ENCODE measurements around the gene CLEC12A.
"Not testable (repeated sequence)": the region's sequence is repeated elsewhere in the genome, so short reads cannot be mapped to it uniquely, and the experiment has no call there.

CLEC12A gene

DNA sequence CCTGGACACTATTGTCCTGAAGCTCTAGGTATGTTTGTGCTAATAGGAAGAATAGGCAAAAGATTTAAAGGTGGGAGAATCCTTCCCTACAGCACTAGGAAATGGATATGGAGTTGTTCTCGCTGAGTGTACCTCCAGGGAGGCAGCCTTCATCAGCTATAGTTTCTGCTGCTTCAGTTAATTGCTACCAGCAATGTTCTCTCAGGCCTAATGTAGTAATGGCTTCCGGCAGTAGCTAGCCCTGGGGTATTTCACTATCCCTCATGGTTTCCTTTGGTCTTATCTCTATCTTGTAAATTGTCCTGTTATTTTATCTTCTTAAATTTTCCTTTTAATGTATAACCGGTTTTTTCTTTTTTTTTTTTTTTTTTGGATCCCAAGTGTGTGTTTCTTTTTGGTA, 9.3 kb upstream of the CLEC12A start:
- in situ Hi-C loops (cut with MboI; ENCODE audit: low sequenced_read_pairs): no loop called here

DNA sequence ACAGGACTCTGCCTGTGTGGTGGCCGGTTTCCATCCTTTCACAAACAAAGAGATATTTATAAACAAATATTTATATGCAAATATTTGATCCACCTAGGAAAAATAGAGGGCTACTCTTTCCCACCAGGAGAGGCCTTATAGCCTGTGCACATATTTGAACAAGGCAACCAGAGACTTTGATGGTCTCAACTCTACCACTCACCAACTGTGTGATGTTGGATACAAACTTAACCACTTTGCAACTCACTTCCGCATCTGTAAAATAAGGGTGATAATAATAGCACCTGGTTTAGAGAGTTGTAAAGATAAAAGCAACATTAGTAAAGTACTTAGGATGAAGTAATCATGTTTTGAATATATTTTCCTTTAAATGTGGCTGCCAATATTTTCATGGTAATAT, 1.5 kb upstream of the CLEC12A start:
- in situ Hi-C loops (cut with MboI; ENCODE audit: low sequenced_read_pairs): no loop called here

DNA sequence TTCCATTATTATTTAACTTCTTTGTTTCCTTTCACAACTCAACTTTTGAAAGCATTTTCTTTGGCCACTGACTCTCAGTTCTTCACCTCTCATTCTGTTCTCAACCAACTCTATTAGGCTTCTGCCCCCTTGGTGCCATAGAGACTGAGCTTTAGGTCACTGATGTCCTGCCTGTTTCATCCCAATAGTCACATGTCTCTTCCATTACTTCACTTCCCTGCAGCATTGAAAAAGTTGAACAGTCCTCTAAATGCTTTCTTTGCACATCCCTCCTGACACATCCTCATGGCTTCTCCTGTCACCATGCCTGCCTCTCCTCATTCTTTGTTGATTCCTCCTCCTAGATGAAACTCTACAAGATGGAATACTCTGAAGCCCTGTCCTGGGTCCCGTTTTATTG, 2.7 kb downstream of the CLEC12A start:
- in situ Hi-C loops (cut with MboI; ENCODE audit: low sequenced_read_pairs): no loop called here

DNA sequence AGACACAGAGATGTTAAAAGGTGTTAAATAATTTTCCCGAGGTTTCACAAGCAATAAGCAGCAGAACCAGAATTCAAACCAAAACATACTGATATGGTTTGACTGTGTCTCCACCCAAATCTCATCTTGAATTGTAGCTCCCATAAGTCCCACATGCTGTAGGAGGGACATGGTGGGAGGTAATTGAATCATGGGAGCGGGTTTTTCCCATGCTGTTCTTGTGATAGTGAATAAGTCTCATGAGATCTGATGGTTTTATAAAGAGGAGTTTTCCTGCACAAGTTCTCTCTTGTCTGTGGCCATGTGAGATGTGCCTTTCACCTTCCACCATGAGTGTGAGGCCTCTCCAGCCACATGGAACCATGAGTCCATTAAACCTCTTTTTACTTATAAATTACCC, 3.5 kb downstream of the CLEC12A start:
- in situ Hi-C loops (cut with MboI; ENCODE audit: low sequenced_read_pairs): not testable (repeated sequence)

DNA sequence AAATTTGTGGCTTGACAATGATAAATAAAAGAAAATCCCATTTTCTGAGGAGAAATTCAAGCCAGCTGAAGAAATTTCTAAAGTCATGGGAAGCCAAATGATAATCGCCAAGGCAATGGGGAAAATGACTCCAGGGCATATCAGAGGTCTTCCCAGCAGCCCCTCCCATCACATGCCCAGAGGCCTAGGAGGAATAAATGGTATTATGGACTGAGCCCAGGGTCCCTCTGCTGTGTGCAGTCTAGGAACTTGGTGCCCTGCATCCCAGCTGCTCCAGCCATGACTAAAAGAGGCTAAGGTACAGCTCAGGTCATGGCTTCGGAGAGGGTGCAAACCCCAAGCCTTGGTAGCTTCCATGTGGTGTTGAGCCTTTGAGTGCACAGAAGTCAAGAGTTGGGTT, 4.4 kb downstream of the CLEC12A start:
- in situ Hi-C loops (cut with MboI; ENCODE audit: low sequenced_read_pairs): no loop called here

DNA sequence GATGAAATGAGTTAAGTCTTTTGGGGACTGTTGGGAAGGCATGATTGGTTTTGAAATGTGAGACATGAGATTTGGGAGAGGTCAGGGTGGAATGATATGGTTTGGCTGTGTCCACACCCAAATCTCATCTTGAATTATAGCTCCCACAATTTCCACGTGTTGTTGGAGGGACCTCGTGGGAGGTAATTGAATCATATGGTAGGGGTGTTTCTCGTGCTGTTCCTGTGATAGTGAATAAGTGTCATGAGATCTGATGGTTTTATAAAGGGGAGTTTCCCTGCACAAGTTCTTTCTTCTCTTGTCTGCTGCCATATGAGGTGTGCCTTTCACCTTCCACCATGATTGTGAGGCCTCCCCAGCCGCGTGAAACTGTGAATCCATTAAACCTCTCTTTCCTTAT, 5.4 kb downstream of the CLEC12A start:
- in situ Hi-C loops (cut with MboI; ENCODE audit: low sequenced_read_pairs): not testable (repeated sequence)

DNA sequence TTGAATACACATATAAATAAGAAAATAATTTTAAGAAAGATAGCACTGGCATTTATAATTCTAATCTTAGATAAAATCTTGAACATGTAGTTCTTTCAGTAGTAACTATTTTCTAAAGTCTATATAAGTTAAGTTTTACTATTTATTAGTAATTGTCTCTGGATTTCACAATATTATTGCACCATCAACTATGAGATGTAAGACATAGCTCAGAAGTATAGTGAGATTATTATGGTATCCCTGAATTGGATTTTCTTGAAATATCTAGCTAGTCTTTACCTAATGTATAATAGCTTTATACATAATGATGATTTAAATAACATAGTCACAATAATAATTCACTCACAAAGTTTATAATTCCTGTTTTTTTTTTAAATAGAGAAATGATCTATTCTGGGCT, 6.7 kb downstream of the CLEC12A start:
- in situ Hi-C loops (cut with MboI; ENCODE audit: low sequenced_read_pairs): no loop called here

DNA sequence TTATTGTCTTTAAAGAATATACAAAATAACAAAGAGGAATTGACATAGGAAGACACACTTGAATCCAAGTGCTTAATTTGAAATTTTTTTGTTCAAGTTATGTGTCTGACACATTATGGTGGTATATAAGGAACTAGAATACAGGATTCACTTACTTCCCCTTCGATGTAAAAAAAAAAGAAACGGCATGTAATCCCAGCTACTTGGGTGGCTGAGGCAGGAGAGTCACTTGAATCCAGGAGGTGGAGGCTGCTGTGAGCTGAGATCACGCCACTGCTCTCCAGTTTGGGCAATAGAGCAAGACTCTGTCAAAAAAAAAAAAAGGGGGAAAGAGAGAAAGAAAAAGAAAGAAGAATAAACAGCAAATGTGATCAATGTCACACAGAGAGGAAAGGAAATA, 8.9 kb downstream of the CLEC12A start:
- in situ Hi-C loops (cut with MboI; ENCODE audit: low sequenced_read_pairs): no loop called here

DNA sequence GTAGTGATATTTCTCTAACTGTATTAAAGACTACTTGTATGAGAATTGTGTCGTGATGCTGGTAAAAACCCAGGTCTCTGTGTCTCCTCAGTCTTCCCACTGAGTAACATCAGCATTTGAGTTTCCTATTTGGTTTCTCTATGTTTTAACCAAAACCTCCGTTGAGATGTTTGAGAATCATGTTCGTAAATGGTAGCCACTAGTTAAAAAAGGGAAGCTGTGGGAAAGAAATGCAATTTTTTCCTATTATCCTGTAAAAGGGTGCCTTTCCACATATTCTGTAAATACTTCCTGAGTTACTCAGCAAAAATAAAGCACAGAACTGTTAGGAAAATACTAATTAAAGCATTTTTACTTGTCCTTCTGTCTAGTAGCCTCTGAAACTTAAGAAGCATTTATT, 20.7 kb downstream of the CLEC12A start:
- in situ Hi-C loops (cut with MboI; ENCODE audit: low sequenced_read_pairs): no loop called here

DNA sequence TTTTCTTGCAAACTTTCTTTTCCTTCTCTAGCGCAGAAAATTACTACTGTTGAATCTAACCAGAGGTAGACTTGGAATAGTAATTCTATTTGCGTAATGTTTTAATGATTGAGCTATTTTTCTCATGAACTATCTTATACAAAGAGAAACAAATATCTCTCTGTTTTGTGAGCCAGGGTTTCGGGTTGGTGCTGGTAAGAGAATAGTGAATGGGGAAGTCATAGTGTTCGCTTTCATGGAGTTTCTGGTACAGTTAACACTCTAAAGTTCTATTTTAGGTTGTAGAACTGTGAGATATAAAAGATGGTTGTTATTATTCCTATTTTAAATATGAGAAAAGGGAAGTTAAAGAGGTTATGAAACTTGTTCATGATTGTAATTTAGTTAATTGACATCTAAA, 21.1 kb downstream of the CLEC12A start:
- in situ Hi-C loops (cut with MboI; ENCODE audit: low sequenced_read_pairs): no loop called here

DNA sequence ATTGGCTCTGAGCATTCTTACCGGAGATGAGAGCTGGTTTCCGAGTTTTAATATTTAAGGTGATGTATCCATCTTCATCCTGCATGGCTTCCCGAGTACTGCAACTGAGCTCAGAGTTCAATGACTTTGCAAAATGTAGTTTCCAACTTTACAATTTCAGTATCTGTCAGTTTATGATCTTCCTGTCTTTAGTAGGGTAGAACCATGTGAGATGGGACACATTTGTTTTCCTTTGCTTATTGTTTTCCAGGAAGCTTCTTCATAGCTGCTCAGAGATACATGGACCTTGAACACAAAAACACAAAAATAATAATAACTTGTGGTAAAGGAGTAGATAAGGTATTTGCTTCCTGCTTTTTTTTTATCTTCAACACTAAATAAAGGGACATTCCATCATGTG, 27.8 kb downstream of the CLEC12A start, which contains the start of gene CLEC1B:
CLEC1B (minus strand) TSS at position 106 of the 400 bp plus-strand sequence; CDS start at position 85, 21 bp downstream.
- in situ Hi-C loops (cut with MboI; ENCODE audit: low sequenced_read_pairs): no loop called here

DNA sequence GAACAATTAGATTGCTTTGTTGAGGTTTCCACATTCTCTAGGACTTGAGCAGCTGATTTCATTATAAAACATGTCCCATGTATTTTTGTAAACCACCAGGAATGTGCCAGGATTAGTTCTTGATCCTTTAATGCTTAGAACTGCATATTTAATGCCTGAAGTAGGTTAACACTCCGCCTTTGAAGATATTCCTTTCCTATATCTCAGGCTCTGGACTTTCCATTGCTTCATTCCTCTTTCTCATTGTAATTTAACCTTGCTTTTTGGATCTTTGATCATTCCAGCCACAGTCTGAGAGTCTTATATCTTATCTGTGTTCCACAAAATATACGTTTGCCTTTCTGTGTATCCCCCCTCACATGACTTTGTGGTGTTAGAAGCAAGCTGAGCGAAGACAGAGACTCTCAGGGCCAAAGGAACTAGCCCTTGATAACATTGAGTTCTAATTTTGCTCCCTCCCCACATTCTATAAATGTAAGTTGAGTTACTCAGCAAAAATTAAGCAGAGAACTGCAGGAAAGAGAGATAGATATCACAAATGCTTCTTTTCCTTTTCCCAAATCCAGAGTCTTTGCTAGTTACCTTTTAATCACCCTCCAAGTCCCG, 30.1 kb downstream of the CLEC12A start:
- in situ Hi-C loops (cut with MboI; ENCODE audit: low sequenced_read_pairs): no loop called here

DNA sequence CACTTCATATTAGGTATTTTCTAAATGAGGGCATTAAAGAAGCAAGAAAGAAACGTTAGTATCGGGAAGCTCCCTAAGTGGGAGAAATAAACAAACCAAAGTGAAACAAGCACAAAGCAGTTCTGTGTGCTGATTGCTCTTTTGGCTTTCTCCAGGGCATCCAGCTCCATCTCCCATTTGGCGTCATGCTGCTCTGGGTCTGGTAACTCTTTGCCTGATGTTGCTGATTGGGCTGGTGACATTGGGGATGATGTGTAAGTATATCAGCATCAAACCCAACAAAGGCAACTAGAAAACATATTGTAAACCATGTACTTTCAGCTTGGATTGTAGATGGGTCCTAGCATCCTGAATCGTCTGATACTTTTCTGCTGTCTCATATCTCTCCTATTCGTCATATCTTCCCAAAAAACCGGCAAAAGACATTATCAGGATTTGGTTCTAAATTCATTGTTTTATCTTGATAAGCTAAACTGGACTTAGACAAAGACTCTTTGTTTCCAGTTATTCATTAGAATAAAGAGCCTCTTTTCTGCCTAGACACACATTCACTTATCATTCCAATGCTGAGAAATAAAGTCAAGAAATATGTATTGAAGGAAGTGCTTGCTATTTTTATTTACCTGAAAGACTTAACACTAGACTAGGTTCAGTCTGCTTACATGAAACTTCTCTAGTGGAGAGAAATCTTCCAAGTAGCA, 41.6 kb downstream of the CLEC12A start:
- in situ Hi-C loops (cut with MboI; ENCODE audit: low sequenced_read_pairs): no loop called here

DNA sequence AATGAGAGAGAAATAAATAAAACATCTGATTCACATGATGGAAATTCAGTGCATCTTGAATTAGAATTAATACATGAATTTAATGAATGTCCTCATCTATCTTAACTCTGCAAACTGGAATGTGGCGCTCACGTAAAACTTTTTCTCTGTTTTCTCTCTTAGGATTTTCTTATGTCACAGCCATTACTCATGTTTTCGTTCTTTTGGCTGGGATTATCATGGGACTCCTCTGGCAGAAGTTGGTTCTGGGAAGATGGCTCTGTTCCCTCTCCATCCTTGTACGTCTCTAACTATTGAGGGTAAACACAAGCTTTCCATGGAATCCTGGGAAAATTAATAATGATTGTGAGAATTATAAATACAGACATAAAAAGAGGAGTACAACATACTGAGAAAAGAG, 44.2 kb downstream of the CLEC12A start:
- in situ Hi-C loops (cut with MboI; ENCODE audit: low sequenced_read_pairs): no loop called here

DNA sequence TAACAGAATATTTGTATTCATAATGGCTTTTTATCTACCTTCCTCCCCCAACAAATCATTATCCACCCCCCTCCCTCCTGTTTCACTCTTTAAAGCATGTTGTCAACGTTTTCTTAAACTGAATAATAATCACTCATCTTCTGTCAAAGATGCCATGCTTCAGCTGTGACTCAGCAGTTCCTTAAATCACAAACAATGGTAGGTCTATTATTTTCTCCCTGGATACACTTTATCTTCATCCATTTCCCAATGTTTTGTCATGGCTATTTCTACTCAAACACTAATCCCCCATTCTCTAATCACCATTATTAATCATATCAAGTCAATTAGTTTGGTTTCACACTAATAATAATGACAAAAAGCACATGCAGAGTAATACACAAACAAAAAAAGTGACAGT, 45.7 kb downstream of the CLEC12A start:
- in situ Hi-C loops (cut with MboI; ENCODE audit: low sequenced_read_pairs): no loop called here

DNA sequence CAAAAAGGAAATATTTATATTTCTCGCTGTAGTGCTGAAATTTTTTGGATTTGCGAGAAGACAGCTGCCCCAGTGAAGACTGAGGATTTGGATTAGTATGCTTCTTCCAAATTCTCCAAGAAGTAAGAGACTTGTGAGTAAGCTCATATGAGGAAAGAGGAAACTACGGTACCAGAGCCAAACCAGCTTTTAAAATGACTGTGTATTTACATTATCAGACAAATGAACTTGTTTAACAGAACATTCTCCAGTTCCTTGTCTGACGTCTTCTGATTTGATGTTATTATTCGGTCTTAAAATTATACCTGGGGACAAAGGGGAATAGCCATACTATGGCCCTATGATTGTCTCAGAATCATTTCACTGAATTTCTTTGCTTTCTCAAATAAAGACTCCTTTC, 47.2 kb downstream of the CLEC12A start:
- in situ Hi-C loops (cut with MboI; ENCODE audit: low sequenced_read_pairs): no loop called here

DNA sequence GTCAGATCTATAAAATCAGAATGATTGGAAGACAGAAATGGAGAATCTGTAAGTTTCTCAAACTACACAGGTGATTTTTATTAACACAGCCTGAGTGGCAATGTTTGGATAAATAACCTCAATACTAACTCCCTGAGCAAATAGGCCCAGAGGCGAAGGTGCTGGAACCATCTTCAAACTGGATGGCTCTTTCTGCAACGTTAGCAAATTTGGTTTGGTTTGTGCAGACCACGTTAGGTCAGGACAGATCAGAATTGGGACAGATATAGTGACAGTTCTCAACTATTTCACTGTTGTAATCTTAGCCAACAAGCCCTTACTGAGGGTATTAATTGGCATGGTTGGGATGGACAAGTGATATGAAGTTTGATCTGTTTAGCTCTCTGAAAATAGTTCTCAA, 50.1 kb downstream of the CLEC12A start:
- in situ Hi-C loops (cut with MboI; ENCODE audit: low sequenced_read_pairs): no loop called here

DNA sequence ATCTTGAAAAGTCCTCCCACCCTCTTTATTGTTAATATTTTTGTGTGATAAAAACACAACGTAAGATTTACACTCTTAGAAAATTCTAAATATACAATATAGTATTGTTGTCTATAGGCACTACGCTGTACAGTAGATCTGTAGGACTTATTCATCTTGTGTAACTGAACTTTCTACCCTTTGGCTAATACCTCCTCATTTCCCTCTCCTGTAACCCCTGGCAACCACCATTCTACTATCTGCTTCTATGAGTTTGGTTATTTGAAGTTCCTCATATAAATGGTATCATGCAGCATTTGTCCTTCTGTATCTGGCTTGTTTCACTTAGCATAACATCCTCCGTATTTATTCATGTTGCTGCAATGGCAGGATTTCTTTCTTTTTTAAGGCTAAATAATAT, 54.0 kb downstream of the CLEC12A start:
- in situ Hi-C loops (cut with MboI; ENCODE audit: low sequenced_read_pairs): no loop called here

DNA sequence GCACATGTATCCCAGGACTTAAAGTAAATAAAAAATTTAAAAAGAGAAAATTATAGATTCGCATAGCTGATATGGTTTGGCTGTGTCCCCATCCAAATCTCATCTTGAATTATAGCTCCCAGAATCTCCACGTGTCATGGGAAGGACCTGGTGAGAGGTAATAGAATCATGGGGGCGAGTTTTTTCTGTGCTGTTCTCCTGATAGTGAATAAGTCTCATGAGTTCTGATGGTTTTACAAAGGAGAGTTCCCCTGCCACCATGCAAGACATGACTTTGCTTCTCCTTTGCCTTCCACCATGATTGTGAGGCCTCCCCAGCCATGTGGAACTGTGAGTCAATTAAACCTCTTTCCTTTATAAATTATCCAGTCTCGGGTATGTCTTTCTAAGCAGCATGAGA, 55.5 kb downstream of the CLEC12A start:
- in situ Hi-C loops (cut with MboI; ENCODE audit: low sequenced_read_pairs): not testable (repeated sequence)

DNA sequence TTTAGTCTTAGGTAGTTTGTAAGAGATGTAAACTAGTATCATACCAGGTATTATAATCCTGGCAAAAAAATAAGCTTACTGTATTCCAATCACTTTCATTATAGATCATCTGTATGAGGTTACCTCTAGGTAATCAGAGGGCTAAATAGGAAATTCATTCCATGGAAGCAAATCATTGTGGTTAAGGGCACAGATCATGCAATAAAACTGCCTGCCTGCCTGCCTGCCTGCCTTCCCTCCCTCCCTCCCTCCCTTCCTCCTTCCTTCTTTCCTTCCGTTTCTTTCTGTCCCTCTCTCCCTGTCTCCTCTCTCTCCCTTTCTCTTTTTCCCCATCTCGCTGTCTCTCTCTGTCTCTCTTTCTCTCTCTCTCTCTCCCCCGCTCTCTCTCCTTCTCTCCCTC, 56.1 kb downstream of the CLEC12A start:
- in situ Hi-C loops (cut with MboI; ENCODE audit: low sequenced_read_pairs): no loop called here

DNA sequence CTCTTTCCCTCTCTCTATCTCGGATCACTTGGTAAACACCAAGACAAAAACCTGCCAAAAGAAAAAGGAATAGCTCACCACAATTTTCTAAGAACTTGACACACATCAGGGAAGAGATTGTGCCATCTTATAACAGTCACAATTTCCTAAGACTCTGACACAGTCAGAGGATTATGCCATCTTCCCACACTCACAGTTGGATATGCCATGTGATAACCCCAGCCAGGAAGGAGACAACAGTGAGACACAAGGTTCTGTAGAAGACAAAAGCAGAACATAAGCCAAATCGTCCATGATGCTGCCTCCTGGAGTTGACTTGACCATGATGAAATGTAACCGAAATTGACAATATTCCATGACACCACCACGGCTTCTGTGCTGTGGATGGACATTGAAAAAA, 56.5 kb downstream of the CLEC12A start:
- in situ Hi-C loops (cut with MboI; ENCODE audit: low sequenced_read_pairs): no loop called here

DNA sequence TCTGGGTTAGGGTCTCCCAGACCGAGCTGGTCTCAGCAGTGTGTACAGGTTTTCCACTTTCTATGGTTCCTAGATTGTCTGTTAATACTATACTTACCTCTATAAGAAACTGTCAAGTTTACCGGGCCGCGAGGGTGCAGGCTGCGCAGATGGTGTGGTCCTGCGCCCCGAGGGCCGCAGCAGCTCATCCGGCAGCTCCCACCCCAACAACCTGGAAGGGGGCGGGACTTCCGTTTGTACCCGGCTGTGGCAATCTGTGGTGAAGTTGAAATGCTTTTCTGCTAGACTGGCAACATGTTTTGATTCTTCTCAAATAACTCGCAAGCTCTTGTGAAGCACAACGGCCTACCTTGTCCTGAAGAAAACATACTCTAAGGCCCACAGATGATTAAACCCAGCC, 59.2 kb downstream of the CLEC12A start, which contains the start of gene CLEC9A:
CLEC9A (plus strand) TSS at position 237 of the 400 bp plus-strand sequence. CDS start 22,006 bp downstream, outside the sequence.
- in situ Hi-C loops (cut with MboI; ENCODE audit: low sequenced_read_pairs): loop anchor here (10.0 kb wide), 1 partner anchor 114 kb away; no protein-coding TSS in a partner anchor

DNA sequence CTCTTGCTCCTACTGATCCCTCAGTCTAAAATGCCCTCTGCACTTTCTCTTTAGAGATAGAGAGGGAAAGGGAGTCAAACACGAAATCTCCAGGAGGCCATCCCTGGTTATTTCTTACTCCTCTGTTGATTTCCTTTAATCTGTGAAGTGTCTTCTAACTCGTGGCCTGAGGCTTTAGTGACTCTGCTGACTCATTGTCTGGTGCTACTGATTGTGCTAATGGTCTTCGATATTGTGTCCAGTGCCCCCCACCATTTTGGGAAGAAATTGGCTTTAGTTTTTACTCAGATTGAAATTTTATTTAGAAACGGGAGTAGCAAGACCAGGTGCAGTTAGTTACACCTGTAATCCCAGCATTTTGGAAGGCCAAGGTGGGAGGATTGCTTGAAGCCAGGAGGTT, 60.1 kb downstream of the CLEC12A start:
- in situ Hi-C loops (cut with MboI; ENCODE audit: low sequenced_read_pairs): loop anchor here (10.0 kb wide), 1 partner anchor 113 kb away; no protein-coding TSS in a partner anchor
